ENCODE data around the gene REX1BD. TPM values are rescaled to one million over a fixed set of nuclear protein-coding genes. Genes with fewer than 3 reads are reported as not detected.

The REX1BD gene
- total and polyA plus RNA-seq, 8 donors, result 20.4 to 52.1 (median 34.1) TPM

DNA sequence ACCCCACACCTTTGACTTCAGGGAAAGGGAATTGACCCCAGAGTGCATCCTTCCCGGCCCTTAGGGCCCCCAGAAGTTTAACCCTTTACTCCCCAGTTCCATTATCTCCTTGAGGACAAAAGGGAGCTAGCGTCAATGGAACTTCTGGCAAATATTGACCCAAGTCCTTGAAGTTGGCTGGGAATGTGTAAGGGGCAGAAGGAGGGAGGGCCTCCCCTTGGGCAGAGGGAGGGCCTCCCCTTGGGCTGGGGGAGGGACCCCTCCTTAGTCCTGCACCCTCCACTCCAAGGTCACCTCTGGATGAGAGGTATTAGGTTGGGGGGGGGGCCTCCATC, 21.1 kb downstream of the REX1BD start:
- H3K27ac ChIP-seq, result no peak overlapping the region
- TF ChIP-seq, protein P1, sequence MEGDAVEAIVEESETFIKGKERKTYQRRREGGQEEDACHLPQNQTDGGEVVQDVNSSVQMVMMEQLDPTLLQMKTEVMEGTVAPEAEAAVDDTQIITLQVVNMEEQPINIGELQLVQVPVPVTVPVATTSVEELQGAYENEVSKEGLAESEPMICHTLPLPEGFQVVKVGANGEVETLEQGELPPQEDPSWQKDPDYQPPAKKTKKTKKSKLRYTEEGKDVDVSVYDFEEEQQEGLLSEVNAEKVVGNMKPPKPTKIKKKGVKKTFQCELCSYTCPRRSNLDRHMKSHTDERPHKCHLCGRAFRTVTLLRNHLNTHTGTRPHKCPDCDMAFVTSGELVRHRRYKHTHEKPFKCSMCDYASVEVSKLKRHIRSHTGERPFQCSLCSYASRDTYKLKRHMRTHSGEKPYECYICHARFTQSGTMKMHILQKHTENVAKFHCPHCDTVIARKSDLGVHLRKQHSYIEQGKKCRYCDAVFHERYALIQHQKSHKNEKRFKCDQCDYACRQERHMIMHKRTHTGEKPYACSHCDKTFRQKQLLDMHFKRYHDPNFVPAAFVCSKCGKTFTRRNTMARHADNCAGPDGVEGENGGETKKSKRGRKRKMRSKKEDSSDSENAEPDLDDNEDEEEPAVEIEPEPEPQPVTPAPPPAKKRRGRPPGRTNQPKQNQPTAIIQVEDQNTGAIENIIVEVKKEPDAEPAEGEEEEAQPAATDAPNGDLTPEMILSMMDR (IDR thresholded peaks at IDR 0.05), result no peak
- DNase-seq (peak in 1 of 4 donors; percentile 68), ATAC-seq (peak; percentile 60)
- no peaks in the 10 kb centered on the region for H3K9me3 ChIP-seq
- intact Hi-C loops (cut with DNase I), result no loop called here
- H3K27me3 ChIP-seq, result peaks cover 91 to 96% of the 10 kb centered on the region in 2 donors
- no peaks in the 10 kb centered on the region for H3K36me3 ChIP-seq
- no peak overlapping the region for H3K4me3 ChIP-seq
- H3K4me1 ChIP-seq, result peaks cover 22 to 46% of the 10 kb centered on the region in 2 donors

DNA sequence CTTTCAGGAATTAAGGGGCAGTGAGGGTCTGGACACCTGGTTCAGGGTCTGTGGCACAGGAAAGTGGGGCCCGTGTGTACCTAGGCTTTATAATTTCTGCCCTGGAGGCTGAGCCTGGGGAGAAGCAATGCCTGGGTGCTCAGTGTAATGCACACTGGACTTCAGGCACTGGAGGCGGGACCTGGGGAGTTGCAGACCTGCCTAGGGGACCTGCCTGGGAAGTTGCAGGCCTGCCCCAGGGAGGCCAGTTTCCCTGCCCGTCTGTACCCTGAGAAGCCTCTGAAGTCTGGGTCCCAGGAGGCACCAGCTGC, 21.6 kb downstream of the REX1BD start:
- H3K27ac ChIP-seq, result no peak overlapping the region

DNA sequence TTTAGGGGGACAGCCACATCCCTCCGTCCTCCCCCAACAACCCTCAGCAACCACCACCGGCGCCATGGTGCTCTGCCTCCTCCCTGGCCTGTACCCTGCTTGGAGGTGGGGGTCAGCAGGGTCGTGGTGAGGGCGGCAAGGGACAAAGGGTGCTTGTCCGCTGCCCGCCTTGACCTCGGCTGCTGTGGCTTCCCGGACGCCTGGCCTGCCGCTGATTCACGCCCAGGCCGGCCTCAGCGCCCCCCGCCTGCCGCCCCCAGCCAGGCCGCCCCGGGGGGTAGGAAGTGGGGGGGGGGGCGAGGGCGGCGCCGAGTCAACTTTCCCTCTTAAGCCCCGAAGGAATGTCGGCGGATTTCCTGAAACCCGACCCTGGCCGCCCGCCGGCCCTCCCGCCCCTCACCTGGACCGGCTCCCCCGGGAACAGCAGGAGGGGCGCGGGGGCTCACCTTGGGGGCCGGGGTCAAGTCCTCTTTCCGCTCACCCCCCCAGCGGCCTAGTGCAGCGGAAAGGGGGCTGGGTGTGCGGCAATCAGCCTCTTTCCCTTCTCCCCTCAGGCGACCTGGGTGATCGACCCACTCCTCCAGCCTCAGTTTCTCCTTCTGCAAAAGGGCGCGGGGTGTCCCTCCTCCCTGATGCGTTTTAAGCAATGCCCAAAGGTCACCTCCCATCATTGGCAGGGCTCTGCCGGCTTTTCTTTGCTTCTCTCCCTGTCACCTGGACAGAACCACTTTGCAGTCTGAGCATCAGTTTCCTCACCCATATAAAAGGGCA, 22.1 kb downstream of the REX1BD start:
- TF ChIP-seq, protein P1 (IDR thresholded peaks at IDR 0.05), result no peak
- Histone ChIP-seq H3K9me3 (no peaks in the 10 kb centered on the region), H3K36me3 (no peaks in the 10 kb centered on the region), H3K27me3 (peaks cover 81 to 96% of the 10 kb centered on the region in 2 donors), H3K4me3 (no peak overlapping the region), H3K4me1 (peaks cover 22 to 44% of the 10 kb centered on the region in 2 donors), H3K27ac (no peak overlapping the region)
- ATAC-seq (peak; percentile 8), DNase-seq (no peak)
- intact Hi-C loops (cut with DNase I), result no loop called here

More for the DNA sequence above, 21.6 kb downstream of the REX1BD start:
- Histone ChIP-seq H3K4me1 (peaks cover 22 to 46% of the 10 kb centered on the region in 2 donors), H3K9me3 (no peaks in the 10 kb centered on the region), H3K4me3 (no peak overlapping the region), H3K27me3 (peaks cover 86 to 96% of the 10 kb centered on the region in 2 donors), H3K36me3 (no peaks in the 10 kb centered on the region)
- ATAC-seq (peak; percentile 54), DNase-seq (no peak)
- intact Hi-C loops (cut with DNase I), result no loop called here
- TF ChIP-seq, protein P1 (IDR thresholded peaks at IDR 0.05), result no peak

DNA sequence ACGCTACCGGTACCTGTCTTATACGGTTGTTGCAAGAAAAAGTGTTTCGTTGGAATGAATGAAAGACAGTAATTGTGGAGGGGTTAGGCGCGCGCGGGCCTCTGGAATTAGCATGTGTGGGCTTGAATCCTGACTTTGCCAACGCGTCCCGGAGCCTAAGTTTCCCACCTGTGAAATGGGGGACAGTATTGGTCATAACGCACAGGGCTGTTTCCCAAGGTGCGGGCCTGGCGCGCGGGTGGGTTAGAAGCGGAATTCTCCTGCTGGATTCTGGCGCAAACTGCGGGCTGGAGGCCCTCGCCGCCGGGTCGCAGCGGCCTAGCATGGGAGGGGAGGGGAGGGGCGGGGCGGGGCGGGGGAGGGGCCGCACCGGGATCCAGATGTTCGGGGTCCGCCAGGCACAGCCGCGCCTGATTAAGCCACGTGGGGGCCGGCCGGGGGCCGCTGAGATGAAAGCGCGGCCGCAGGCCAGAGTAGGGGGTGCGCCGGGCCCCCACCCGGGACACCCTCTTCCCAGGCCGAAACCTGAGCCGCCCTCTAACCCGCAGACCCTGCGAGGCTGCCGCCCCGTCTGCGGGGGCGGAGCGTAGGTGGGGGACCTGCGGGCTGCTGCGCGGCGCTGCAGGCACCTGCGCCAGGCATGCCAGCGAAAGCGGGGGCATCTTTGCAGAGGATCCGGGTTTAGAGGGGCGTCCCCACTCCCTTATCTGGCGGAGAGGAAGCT, 22.9 kb downstream of the REX1BD start:
- no peak for ATAC-seq
- H3K4me1 ChIP-seq, result peaks cover 22 to 38% of the 10 kb centered on the region in 2 donors

More for the DNA sequence above, 22.9 kb downstream of the REX1BD start:
- Histone ChIP-seq H3K27me3 (peaks cover 75 to 95% of the 10 kb centered on the region in 2 donors), H3K36me3 (no peaks in the 10 kb centered on the region), H3K27ac (no peak overlapping the region), H3K9me3 (no peaks in the 10 kb centered on the region), H3K4me3 (no peak overlapping the region)
- intact Hi-C loops (cut with DNase I), result no loop called here
- DNase-seq, result no peak
- TF ChIP-seq, protein P1 (IDR thresholded peaks at IDR 0.05), result no peak
